Measurements from ENCODE around the gene LRRN4. TPM values are rescaled to one million over a fixed set of nuclear protein-coding genes. Genes with fewer than 3 reads are reported as not detected.

The LRRN4 gene
- total RNA-seq, 6 donors from 2014 or later, result 18.9 to 177 (median 68.5) TPM

DNA sequence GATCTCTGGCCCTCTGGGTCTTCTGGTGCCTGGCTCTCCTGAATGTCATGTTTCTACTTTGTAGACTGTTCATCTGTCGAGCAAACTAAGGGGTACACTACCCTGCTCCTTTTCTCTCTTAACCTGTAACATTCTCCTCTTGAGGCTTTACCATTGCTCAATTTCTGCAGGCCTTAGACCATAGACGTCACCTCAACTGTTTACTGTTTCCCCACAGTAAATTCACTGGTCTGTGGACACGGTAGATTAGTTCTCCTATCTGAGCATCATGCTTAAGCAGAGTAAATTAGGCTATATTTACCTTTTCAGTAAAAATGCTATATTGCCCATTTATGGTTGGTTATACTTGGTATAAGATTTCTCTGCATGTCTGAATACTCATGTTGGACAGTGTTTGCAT, 62.9 kb downstream of the LRRN4 start:
- Histone ChIP-seq H3K4me3 (no peak overlapping the region), H3K27me3 (no peaks in the 10 kb centered on the region), H3K9me3 (no peaks in the 10 kb centered on the region), H3K36me3 (peaks cover 0 to 15% (median 6%) of the 10 kb centered on the region in 4 donors), H3K27ac (no peak overlapping the region), H3K4me1 (no peaks in the 10 kb centered on the region)
- 64 to 81% methylated on average over 3 of the region's 3 CpGs for WGBS, 2 donors
- ATAC-seq (ENCODE audit: low FRiP score in 2 of 2), result no peak
- DNase-seq, result no peak
- TF ChIP-seq POLR2AphosphoS5 (IDR thresholded peaks at IDR 0.05) (no peak), EP300 (IDR thresholded peaks at IDR 0.05) (no peak), POLR2A (IDR thresholded peaks at IDR 0.05) (no peak)
- TF ChIP-seq, protein P1, sequence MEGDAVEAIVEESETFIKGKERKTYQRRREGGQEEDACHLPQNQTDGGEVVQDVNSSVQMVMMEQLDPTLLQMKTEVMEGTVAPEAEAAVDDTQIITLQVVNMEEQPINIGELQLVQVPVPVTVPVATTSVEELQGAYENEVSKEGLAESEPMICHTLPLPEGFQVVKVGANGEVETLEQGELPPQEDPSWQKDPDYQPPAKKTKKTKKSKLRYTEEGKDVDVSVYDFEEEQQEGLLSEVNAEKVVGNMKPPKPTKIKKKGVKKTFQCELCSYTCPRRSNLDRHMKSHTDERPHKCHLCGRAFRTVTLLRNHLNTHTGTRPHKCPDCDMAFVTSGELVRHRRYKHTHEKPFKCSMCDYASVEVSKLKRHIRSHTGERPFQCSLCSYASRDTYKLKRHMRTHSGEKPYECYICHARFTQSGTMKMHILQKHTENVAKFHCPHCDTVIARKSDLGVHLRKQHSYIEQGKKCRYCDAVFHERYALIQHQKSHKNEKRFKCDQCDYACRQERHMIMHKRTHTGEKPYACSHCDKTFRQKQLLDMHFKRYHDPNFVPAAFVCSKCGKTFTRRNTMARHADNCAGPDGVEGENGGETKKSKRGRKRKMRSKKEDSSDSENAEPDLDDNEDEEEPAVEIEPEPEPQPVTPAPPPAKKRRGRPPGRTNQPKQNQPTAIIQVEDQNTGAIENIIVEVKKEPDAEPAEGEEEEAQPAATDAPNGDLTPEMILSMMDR (IDR thresholded peaks at IDR 0.05), result no peak

Small RNA genes lying within 50 kb of the gene (small RNA-seq; reads per million reads assigned to genes)
- gene RN7SL498P, result 0 reads per million in 4 donors

Other genes starting within 250 kb of the LRRN4 start
- gene CHGB, start 142.6 kb downstream of the LRRN4 start, total RNA-seq, result under 1 TPM in 3 of 6 donors, not detected in 3; 0.30 to 0.40 (median 0.30) TPM
- 10 to 100 TPM in 2 of 6 donors, 1 to 10 TPM in 4; 3.9 to 14.3 (median 7.7) TPM for gene TRMT6, start 103.5 kb downstream of the LRRN4 start, total RNA-seq
- 1 to 10 TPM; 2.9 to 7.5 (median 3.9) TPM for gene MCM8, start 103.4 kb downstream of the LRRN4 start, total RNA-seq
- gene CRLS1, start 47.9 kb downstream of the LRRN4 start, total RNA-seq, result 10 to 100 TPM; 26.7 to 59.4 (median 42.2) TPM
- 1 to 10 TPM in 3 of 6 donors, under 1 TPM in 3; 0.44 to 1.5 (median 0.87) TPM for gene FERMT1, start 69.0 kb upstream of the LRRN4 start, total RNA-seq